A673 (cell line): ENCODE results near the gene ANKRD35. TPM values are rescaled to one million over a fixed set of nuclear protein-coding genes. Genes with fewer than 3 reads are reported as not detected.
"Not testable (repeated sequence)": the region's sequence is repeated elsewhere in the genome, so short reads cannot be mapped to it uniquely, and the experiment has no call there.

ENCODE experiments used
- Bru-seq: library from RNA; stranded (reverse); fragments of 400-500 nt; gene quantifications from one replicate; lab custom pipeline; 2021; lab: Mats Ljungman, UMichigan
- BruChase-seq, 2 experiments: library from RNA; stranded (reverse); fragments of 400-500 nt; gene quantifications; one replicate each; lab custom pipeline; 2021; lab: Mats Ljungman, UMichigan
- BruUV-seq: library from RNA; stranded (reverse); fragments of 400-500 nt; replicated peaks from 2 replicates; lab custom pipeline; 2021; lab: Mats Ljungman, UMichigan
- CTCF ChIA-PET: fragments of 300-600 bp; sonication (Branson Sonifier 250); formaldehyde crosslinking; loops from one replicate; lab custom pipeline; 2022; ENCODE audit warnings: antibody characterized with exemption; lab: Charles Lee
- POLR2A ChIA-PET: fragments of 300-600 bp; sonication (Branson Sonifier 250); formaldehyde crosslinking; loops from one replicate; lab custom pipeline; 2022; ENCODE audit warnings: antibody characterized with exemption; ENCODE audit not compliant: low non-redundant PET; lab: Charles Lee
- DNase-seq: peaks from one replicate; pipeline ENCODE4 v3.0.0-alpha.2; 2015; ENCODE audit warnings: low spot score
- H3K27ac ChIP-seq: fragments of 200-600 bp; sonication (generic); 2 replicates; pipeline ENCODE4 v1.5.1; 2016; ENCODE audit warnings: mixed run types, low read depth, mild to moderate bottlenecking, mixed read lengths, antibody characterized with exemption, low read length; ENCODE audit not compliant: poor library complexity, severe bottlenecking
- H3K27me3 ChIP-seq: fragments of 200-600 bp; sonication (generic); replicated peaks from 2 replicates; pipeline ENCODE4 v1.6.1; 2017; ENCODE audit warnings: mixed run types, low read depth, mild to moderate bottlenecking, mixed read lengths, antibody characterized with exemption, low read length; ENCODE audit not compliant: insufficient read depth, poor library complexity
- H3K36me3 ChIP-seq: fragments of 200-600 bp; sonication (generic); 2 replicates; pipeline ENCODE4 v1.6.1; 2016; ENCODE audit warnings: mixed run types, mild to moderate bottlenecking, mixed read lengths, antibody characterized with exemption, low read length; ENCODE audit not compliant: insufficient read depth, poor library complexity, severe bottlenecking
- H3K4me1 ChIP-seq: fragments of 200-600 bp; sonication (generic); 2 replicates; pipeline ENCODE4 v1.6.1; 2017; ENCODE audit warnings: mixed run types, mild to moderate bottlenecking, mixed read lengths, antibody characterized with exemption, low read length; ENCODE audit not compliant: insufficient read depth, poor library complexity, severe bottlenecking
- H3K4me3 ChIP-seq: fragments of 200-600 bp; sonication (generic); 2 replicates; pipeline ENCODE4 v1.5.1; 2016; ENCODE audit warnings: low read depth, mixed run types, mild to moderate bottlenecking, mixed read lengths, low read length; ENCODE audit not compliant: poor library complexity, severe bottlenecking
- H3K9me3 ChIP-seq: fragments of 200-600 bp; sonication (generic); 2 replicates; pipeline ENCODE4 v1.6.1; 2016; ENCODE audit warnings: mixed run types, low read depth, mild to moderate bottlenecking, mixed read lengths, antibody characterized with exemption, low read length; ENCODE audit not compliant: poor library complexity, severe bottlenecking
- CTCF ChIP-seq: fragments of 300-800, 200-600 bp; sonication (generic); conservative IDR thresholded peaks from 2 replicates; pipeline ENCODE4 v1.5.1; 2017; ENCODE audit warnings: low read depth, mild to moderate bottlenecking, antibody characterized with exemption, low read length, moderate library complexity, mixed read lengths
- EZH2 ChIP-seq: fragments of 200-600 bp; sonication (generic); IDR thresholded peaks from 2 replicates; pipeline ENCODE4 v1.6.1; 2017; ENCODE audit warnings: borderline replicate concordance, low read depth, mild to moderate bottlenecking, mixed read lengths, antibody characterized with exemption, low read length; ENCODE audit not compliant: poor library complexity, severe bottlenecking
- intact Hi-C: fragments of 100-400 bp; cut with micrococcal nuclease; formaldehyde crosslinking; loops from one replicate; pipeline ENCODE4 v1.10.0; 2022; ENCODE audit not compliant: unreplicated experiment
- long read RNA-seq: library from polyadenylated mRNA; stranded (forward); transcript quantifications from one replicate; pipeline ENCODE4 v2.0.0, GENCODE V29; 2022
- total RNA-seq: library from RNA; stranded (reverse); gene quantifications from 2 replicates; pipeline ENCODE4 v1.2.3, GENCODE V29; 2021

The ANKRD35 gene, protein sequence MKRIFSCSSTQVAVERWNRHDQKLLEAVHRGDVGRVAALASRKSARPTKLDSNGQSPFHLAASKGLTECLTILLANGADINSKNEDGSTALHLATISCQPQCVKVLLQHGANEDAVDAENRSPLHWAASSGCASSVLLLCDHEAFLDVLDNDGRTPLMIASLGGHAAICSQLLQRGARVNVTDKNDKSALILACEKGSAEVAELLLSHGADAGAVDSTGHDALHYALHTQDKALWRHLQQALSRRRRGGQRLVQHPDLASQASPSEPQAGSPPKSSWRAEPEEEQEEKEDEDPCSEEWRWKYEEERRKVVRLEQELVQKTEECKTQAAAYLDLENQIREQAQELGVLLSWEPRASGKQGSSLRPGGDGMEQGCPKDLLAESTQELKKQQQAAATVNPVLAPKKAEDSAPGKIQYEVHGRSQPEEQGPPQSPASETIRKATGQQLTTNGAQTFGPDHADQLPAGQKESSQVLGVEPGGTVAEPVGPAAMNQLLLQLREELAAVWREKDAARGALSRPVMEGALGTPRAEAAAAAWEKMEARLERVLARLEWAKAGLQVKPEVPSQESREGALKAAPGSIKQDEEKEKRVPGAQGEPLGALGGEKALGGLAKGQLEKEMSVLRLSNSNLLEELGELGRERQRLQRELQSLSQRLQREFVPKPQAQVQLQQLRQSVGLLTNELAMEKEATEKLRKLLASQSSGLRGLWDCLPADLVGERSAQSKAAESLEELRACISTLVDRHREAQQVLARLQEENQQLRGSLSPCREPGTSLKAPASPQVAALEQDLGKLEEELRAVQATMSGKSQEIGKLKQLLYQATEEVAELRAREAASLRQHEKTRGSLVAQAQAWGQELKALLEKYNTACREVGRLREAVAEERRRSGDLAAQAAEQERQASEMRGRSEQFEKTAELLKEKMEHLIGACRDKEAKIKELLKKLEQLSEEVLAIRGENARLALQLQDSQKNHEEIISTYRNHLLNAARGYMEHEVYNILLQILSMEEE
- total RNA-seq = not detected in 2 replicates
- Bru-seq, nascent RNA = not detected
- BruChase-seq, experiment 1, labeled RNA remaining after a 2-hour chase = percentile 4 among the genes with signal in this experiment
- percentile 8 among the genes with signal in this experiment for BruChase-seq, experiment 2, labeled RNA remaining after a 6-hour chase
- long read RNA-seq = 0 reads

DNA sequence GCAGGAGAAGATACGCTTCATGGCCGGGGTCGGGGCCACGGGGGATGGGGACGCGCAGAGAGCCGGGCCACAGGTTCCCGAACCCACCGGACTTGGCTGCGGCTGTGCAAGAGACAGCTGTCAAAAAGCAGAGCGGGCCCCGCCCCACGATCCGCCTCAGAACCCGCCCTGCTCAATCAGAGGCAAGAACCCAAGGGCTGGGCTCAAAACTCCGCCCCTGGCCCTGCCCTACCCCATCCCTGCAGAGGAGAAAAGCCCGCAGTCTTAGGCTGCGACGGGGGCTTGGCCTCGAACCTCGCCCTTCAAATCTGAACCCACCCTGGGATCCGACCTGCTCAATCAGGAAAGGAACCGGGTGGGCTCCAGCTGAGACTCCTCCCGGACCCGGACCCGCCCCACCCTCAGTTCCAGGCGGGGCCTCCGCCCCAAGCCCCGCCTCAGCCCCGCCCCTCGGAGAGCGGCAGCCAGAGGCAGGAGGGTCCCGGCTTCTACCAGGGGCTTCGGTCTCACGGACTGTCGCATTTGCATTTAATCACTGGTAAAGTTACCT is at the start of gene ANKRD35:
TSS of gene ANKRD35 (minus strand) at position 129 of the 550 bp plus-strand sequence. CDS start at position 21, 108 bp downstream.
- no peak for TF ChIP-seq CTCF
- no peak for TF ChIP-seq EZH2
- Histone ChIP-seq H3K4me1 (peaks cover 2% of the 10 kb centered on the region), H3K4me3 (peak within 1 kb of the TSS; percentile 69), H3K27ac (no peak within 1 kb of the TSS), H3K36me3 (no peaks in the 10 kb centered on the region), H3K27me3 (peaks cover 22% of the 10 kb centered on the region), H3K9me3 (no peaks in the 10 kb centered on the region)
- peak; percentile 90 for DNase-seq
- intact Hi-C loops = loop anchor here (5.0 kb wide), 1 partner anchor 34 kb away; no protein-coding TSS in a partner anchor
- BruUV-seq = no TSS peak
- CTCF ChIA-PET = no interaction called here
- POLR2A ChIA-PET = interaction anchor here (0.7 kb wide), 1 partner anchor 41 kb away, joined by 7 read pairs; the partner anchor contains the start of gene NUDT17

GRCh38 chr1:145932522-145933009 is 46.9 kb upstream of the ANKRD35 start:
- POLR2A ChIA-PET, H3K9me3 ChIP-seq, DNase-seq, CTCF ChIA-PET, H3K27ac ChIP-seq, H3K4me3 ChIP-seq, H3K27me3 ChIP-seq, intact Hi-C loops, H3K4me1 ChIP-seq, BruUV-seq: not testable (repeated sequence)
- H3K36me3 ChIP-seq = peaks cover 27% of the 10 kb centered on the region

DNA sequence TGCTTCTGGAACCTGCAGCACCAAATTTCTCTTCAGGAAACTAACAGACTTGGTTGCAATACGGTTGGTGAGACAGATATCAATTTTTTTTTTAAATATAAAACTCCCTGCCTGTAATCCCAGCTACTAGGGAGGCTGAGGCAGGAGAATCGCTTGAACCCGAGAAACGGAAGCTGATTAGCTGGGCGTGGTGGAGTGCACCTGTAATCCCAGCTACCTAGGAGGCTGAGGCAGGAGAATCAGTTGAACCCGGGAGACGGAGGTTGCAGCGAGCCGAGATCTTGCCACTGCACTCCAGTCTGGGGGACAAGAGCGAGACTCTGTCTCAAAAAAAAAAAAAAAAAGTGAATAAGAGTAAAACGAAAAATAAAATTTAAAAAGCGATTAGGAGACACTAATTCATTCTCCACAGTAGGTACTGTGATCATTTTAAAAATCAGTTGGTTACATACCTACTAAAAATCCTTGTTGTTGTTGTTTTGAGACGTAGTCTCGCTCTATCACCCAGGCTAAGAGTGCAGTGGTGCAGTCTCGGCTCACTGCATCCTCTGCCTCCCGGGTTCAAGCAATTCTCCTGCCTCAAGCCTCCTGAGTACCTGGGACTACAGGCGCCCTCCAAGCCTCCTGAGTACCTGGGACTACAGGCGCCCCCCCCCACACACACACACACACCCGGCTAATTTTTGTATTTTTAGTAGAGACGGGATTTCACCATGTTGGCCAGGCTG is 42.4 kb upstream of the ANKRD35 start:
- intact Hi-C loops = loop anchor here (2.0 to 5.0 kb wide), 2 partner anchors 34 to 69 kb away; partner anchors contain the start of genes ANKRD34A, PIAS3 and POLR3GL

More for the DNA sequence above, 42.4 kb upstream of the ANKRD35 start:
- Histone ChIP-seq H3K9me3 (no peaks in the 10 kb centered on the region), H3K27ac (peak overlapping the region; percentile 95), H3K27me3 (no peaks in the 10 kb centered on the region), H3K36me3 (peaks cover 15% of the 10 kb centered on the region), H3K4me1 (peaks cover 11% of the 10 kb centered on the region), H3K4me3 (peak overlapping the region; percentile 68)
- no peak for TF ChIP-seq CTCF
- no peak for TF ChIP-seq EZH2
- CTCF ChIA-PET = interaction anchor here (0.6 to 1.5 kb wide), 6 partner anchors 9 to 82 kb away, joined by 3 to 10 read pairs (median 5); partner anchors contain the start of genes LIX1L, NUDT17 and PEX11B
- TSS peak; percentile 98 for BruUV-seq
- POLR2A ChIA-PET = interaction anchor here (0.9 to 1.0 kb wide), 3 partner anchors 30 to 66 kb away, joined by 3 to 6 read pairs (median 3); partner anchors contain the start of genes LIX1L and POLR3GL
- no peak for DNase-seq
